ENCODE data around the gene UTP11. TPM values are rescaled to one million over a fixed set of nuclear protein-coding genes. Genes with fewer than 3 reads are reported as not detected.

UTP11 gene
- polyA plus RNA-seq, 1 experiment: 18.3 TPM

GRCh38 chr1:38061290-38061689, 48.8 kb downstream of the UTP11 start:
- TF ChIP-seq CTCF (IDR thresholded peaks at IDR 0.05; ENCODE audit: insufficient read depth, low read depth, low read length): no peak
- Histone ChIP-seq H3K36me3 (ENCODE audit: control insufficient read depth, insufficient read depth, low read length) (no peaks in the 10 kb centered on the region), H3K4me3 (ENCODE audit: low read depth, low read length) (no peak overlapping the region), H3K27me3 (ENCODE audit: control insufficient read depth, insufficient read depth, low read length) (peaks cover 10% of the 10 kb centered on the region)
- CTCF ChIA-PET: interaction anchor here (2.4 kb wide), 1 partner anchor 11 kb away, joined by 8 read pairs; no protein-coding TSS in a partner anchor
- POLR2A ChIA-PET: no interaction called here
- no peak for DNase-seq (ENCODE audit: low read depth)

- CTCF ChIA-PET: interaction anchor here (2.4 kb wide), 1 partner anchor 10 kb away, joined by 8 read pairs; no protein-coding TSS in a partner anchor
- no peak for TF ChIP-seq CTCF (IDR thresholded peaks at IDR 0.05; ENCODE audit: insufficient read depth, low read depth, low read length)
- Histone ChIP-seq H3K27me3 (ENCODE audit: control insufficient read depth, insufficient read depth, low read length) (peaks cover 10% of the 10 kb centered on the region), H3K4me3 (ENCODE audit: low read depth, low read length) (no peak overlapping the region), H3K36me3 (ENCODE audit: control insufficient read depth, insufficient read depth, low read length) (no peaks in the 10 kb centered on the region)
- POLR2A ChIA-PET: no interaction called here
- no peak for DNase-seq (ENCODE audit: low read depth)
Observed at GRCh38 chr1:38061883-38062328, 49.4 kb downstream of the UTP11 start.

GRCh38 chr1:38062361-38063288, 50.1 kb downstream of the UTP11 start:
- POLR2A ChIA-PET: no interaction called here
- no peak for DNase-seq (ENCODE audit: low read depth)
- no peak overlapping the region for H3K4me3 ChIP-seq (ENCODE audit: low read depth, low read length)
- no peaks in the 10 kb centered on the region for H3K36me3 ChIP-seq (ENCODE audit: control insufficient read depth, insufficient read depth, low read length)
- CTCF ChIA-PET: interaction anchor here (1.1 to 2.4 kb wide), 2 partner anchors 9 to 14 kb away, joined by 3 to 8 read pairs; no protein-coding TSS in a partner anchor
- peaks cover 10% of the 10 kb centered on the region for H3K27me3 ChIP-seq (ENCODE audit: control insufficient read depth, insufficient read depth, low read length)
- TF ChIP-seq CTCF (IDR thresholded peaks at IDR 0.05; ENCODE audit: insufficient read depth, low read depth, low read length): no peak

- ChIA-PET CTCF (interaction anchor here (1.1 to 2.4 kb wide), 2 partner anchors 8 to 15 kb away, joined by 3 to 8 read pairs; no protein-coding TSS in a partner anchor), POLR2A (no interaction called here)
- H3K4me3 ChIP-seq (ENCODE audit: low read depth, low read length): no peak overlapping the region
- H3K36me3 ChIP-seq (ENCODE audit: control insufficient read depth, insufficient read depth, low read length): no peaks in the 10 kb centered on the region
- peaks cover 13% of the 10 kb centered on the region for H3K27me3 ChIP-seq (ENCODE audit: control insufficient read depth, insufficient read depth, low read length)
- no peak for DNase-seq (ENCODE audit: low read depth)
- TF ChIP-seq CTCF (IDR thresholded peaks at IDR 0.05; ENCODE audit: insufficient read depth, low read depth, low read length): no peak
Observed at GRCh38 chr1:38063616-38064015, 51.1 kb downstream of the UTP11 start.

GRCh38 chr1:38064197-38064903, 51.8 kb downstream of the UTP11 start:
- CTCF ChIA-PET: interaction anchor here (1.1 kb wide), 1 partner anchor 16 kb away, joined by 3 read pairs; no protein-coding TSS in a partner anchor
- TF ChIP-seq CTCF (IDR thresholded peaks at IDR 0.05; ENCODE audit: insufficient read depth, low read depth, low read length): no peak
- Histone ChIP-seq H3K27me3 (ENCODE audit: control insufficient read depth, insufficient read depth, low read length) (peaks cover 13% of the 10 kb centered on the region), H3K4me3 (ENCODE audit: low read depth, low read length) (no peak overlapping the region), H3K36me3 (ENCODE audit: control insufficient read depth, insufficient read depth, low read length) (no peaks in the 10 kb centered on the region)
- POLR2A ChIA-PET: no interaction called here
- no peak for DNase-seq (ENCODE audit: low read depth)
